Transverse colon (tissue), 4 donors: ENCODE measurements around the gene CLDN11.

Experiments used
- CTCF ChIP-seq, 5 experiments: fragments of 200-600 bp in 3 of 5; fragments of 450-650 bp in 2 of 5; sonication (generic) in 3 of 5; IDR thresholded peaks; 1 replicate in 2 of 5; 2 replicates in 3 of 5; pipeline ENCODE4 v1.5.1; 2016 to 2017; ENCODE audit warnings: antibody characterized with exemption in 5 of 5, inconsistent platforms in 3 of 5, mild to moderate bottlenecking in 2 of 5, moderate library complexity in 1 of 5
- POLR2AphosphoS5 ChIP-seq, 3 donors: sonication (generic); formaldehyde crosslinking; IDR thresholded peaks; one replicate each; pipeline ENCODE4 v1.6.1; 2016; ENCODE audit warnings: antibody characterized with exemption in 3 of 3

GRCh38 chr3:170470063-170471016 lies 51.7 kb downstream of the CLDN11 start:
- no peak for TF ChIP-seq CTCF (IDR thresholded peaks at IDR 0.05)
- TF ChIP-seq POLR2AphosphoS5 (IDR thresholded peaks at IDR 0.05): no peak
